Superior temporal gyrus (tissue), 1 donor: ENCODE data around the gene FBLN2.

Experiments
- DNase-seq: peaks from one replicate; pipeline ENCODE4 v3.0.0-alpha.2; 2016; ENCODE audit errors: extremely low spot score

The FBLN2 gene

GRCh38 chr3:13582366-13583250 is 33.7 kb downstream of the FBLN2 start:
- DNase-seq: no peak

- no peak for DNase-seq
These were observed 34.6 kb downstream of the FBLN2 start for GRCh38 chr3:13583251-13584180.

- no peak for DNase-seq
These were observed 35.5 kb downstream of the FBLN2 start for GRCh38 chr3:13584427-13584891.

GRCh38 chr3:13584901-13585300 is 36.0 kb downstream of the FBLN2 start:
- no peak for DNase-seq

- no peak for DNase-seq
These were observed 38.5 kb downstream of the FBLN2 start for GRCh38 chr3:13587442-13587841.

GRCh38 chr3:13588221-13588701 is 39.3 kb downstream of the FBLN2 start:
- DNase-seq: no peak

- no peak for DNase-seq
These were observed 40.1 kb downstream of the FBLN2 start for GRCh38 chr3:13588993-13589392.

GRCh38 chr3:13590841-13591520 is 42.1 kb downstream of the FBLN2 start:
- no peak for DNase-seq

- no peak for DNase-seq
These were observed 44.7 kb downstream of the FBLN2 start for GRCh38 chr3:13593615-13594014.

- no peak for DNase-seq
These were observed 45.2 kb downstream of the FBLN2 start for GRCh38 chr3:13594146-13594545.

- DNase-seq: no peak
These were observed 46.1 kb downstream of the FBLN2 start for GRCh38 chr3:13594991-13595421.

GRCh38 chr3:13595485-13595884 is 46.6 kb downstream of the FBLN2 start:
- no peak for DNase-seq

GRCh38 chr3:13596426-13597205 is 47.7 kb downstream of the FBLN2 start:
- peak; percentile 10 for DNase-seq

- DNase-seq: no peak
These were observed 48.7 kb downstream of the FBLN2 start for GRCh38 chr3:13597661-13598060.

GRCh38 chr3:13598201-13598600 is 49.3 kb downstream of the FBLN2 start:
- DNase-seq: no peak

GRCh38 chr3:13598926-13599886 is 50.3 kb downstream of the FBLN2 start:
- DNase-seq: no peak

GRCh38 chr3:13599887-13600450 is 51.0 kb downstream of the FBLN2 start:
- no peak for DNase-seq

GRCh38 chr3:13600950-13601691 is 52.2 kb downstream of the FBLN2 start:
- no peak for DNase-seq

GRCh38 chr3:13601692-13602080 is 52.8 kb downstream of the FBLN2 start:
- no peak for DNase-seq
